Hepatocyte (in vitro differentiated cells): ENCODE results near the gene STXBP4. TPM values are rescaled to one million over a fixed set of nuclear protein-coding genes. Genes with fewer than 3 reads are reported as not detected.

Experiments
- DNase-seq: peaks from one replicate; pipeline ENCODE4 v3.0.0-alpha.2; 2016; ENCODE audit warnings: low spot score
- H2AFZ ChIP-seq: fragments of 200-600 bp; sonication (generic); 2 replicates; pipeline ENCODE4 v1.6.0; 2016; ENCODE audit warnings: antibody characterized with exemption, mild to moderate bottlenecking
- H3K27ac ChIP-seq: fragments of 200-600 bp; sonication (generic); 2 replicates; pipeline ENCODE4 v1.5.1; 2016; ENCODE audit warnings: mild to moderate bottlenecking
- H3K27me3 ChIP-seq: fragments of 200-600 bp; sonication (generic); 2 replicates; pipeline ENCODE4 v1.6.1; 2016
- H3K36me3 ChIP-seq: fragments of 200-600 bp; sonication (generic); replicated peaks from 2 replicates; pipeline ENCODE4 v1.5.1; 2016; ENCODE audit warnings: low read depth; ENCODE audit not compliant: insufficient read depth
- H3K4me1 ChIP-seq: fragments of 200-600 bp; sonication (generic); 2 replicates; pipeline ENCODE4 v1.5.1; 2016; ENCODE audit warnings: mild to moderate bottlenecking, moderate library complexity; ENCODE audit not compliant: insufficient read depth
- H3K4me2 ChIP-seq: fragments of 200-600 bp; sonication (generic); 2 replicates; pipeline ENCODE4 v1.6.0; 2016
- H3K4me3 ChIP-seq: fragments of 200-600 bp; sonication (generic); 2 replicates; pipeline ENCODE4 v1.5.1; 2016; ENCODE audit warnings: mild to moderate bottlenecking
- H3K79me2 ChIP-seq: fragments of 200-600 bp; sonication (generic); 2 replicates; pipeline ENCODE4 v1.6.0; 2017; ENCODE audit warnings: mild to moderate bottlenecking
- H3K9me2 ChIP-seq: fragments of 200-600 bp; sonication (generic); replicated peaks from 2 replicates; pipeline ENCODE4 v1.6.0; 2017; ENCODE audit warnings: mild to moderate bottlenecking; ENCODE audit not compliant: insufficient read depth
- H3K9me3 ChIP-seq: fragments of 200-600 bp; sonication (generic); 2 replicates; pipeline ENCODE4 v1.5.1; 2016; ENCODE audit warnings: low read depth, mild to moderate bottlenecking
- H4K20me1 ChIP-seq: fragments of 200-600 bp; sonication (generic); 2 replicates; pipeline ENCODE4 v1.6.0; 2016; ENCODE audit warnings: mild to moderate bottlenecking; ENCODE audit not compliant: insufficient read depth, poor library complexity, severe bottlenecking
- EZH2 ChIP-seq: fragments of 200-600 bp; sonication (generic); IDR thresholded peaks from 2 replicates; pipeline ENCODE4 v1.6.1; 2016; ENCODE audit warnings: antibody characterized with exemption, mild to moderate bottlenecking, borderline replicate concordance
- EZH2phosphoT487 ChIP-seq: fragments of 200-600 bp; sonication (generic); IDR thresholded peaks from one replicate; pipeline ENCODE4 v1.6.1; 2018; ENCODE audit warnings: antibody characterized with exemption, mild to moderate bottlenecking, low read depth, moderate library complexity; ENCODE audit not compliant: unreplicated experiment, severe bottlenecking
- WGBS: methylation state at CpG from one replicate; pipeline ENCODE4 v1.1.6; 2016; ENCODE audit warnings: low lambda C conversion rate; ENCODE audit errors: missing lambda C conversion rate; 5-methylcytosine and 5-hydroxymethylcytosine counted together
- polyA plus RNA-seq: library from polyadenylated mRNA; unstranded; fragments of >200 nt; fragmentation: Nextera tagmentation; extraction: Ambion mirVana; gene quantifications from 2 replicates; pipeline ENCODE4 v1.2.1, GENCODE V29; 2016
- total RNA-seq: library from RNA; depleted of rRNA; stranded (reverse); fragments of >200 nt; gene quantifications from 2 replicates; pipeline ENCODE4 v1.2.3, GENCODE V29; 2014
- TF ChIP-seq, protein P1 (sequence below): fragments of 200-600 bp; sonication (generic); IDR thresholded peaks from 2 replicates; pipeline ENCODE4 v1.5.1; 2016; ENCODE audit warnings: antibody characterized with exemption, mild to moderate bottlenecking; ENCODE audit not compliant: poor library complexity

The STXBP4 gene
- total and polyA plus RNA-seq, 2 experiments from 2014 or later, result 9.0 to 50.1 TPM

DNA sequence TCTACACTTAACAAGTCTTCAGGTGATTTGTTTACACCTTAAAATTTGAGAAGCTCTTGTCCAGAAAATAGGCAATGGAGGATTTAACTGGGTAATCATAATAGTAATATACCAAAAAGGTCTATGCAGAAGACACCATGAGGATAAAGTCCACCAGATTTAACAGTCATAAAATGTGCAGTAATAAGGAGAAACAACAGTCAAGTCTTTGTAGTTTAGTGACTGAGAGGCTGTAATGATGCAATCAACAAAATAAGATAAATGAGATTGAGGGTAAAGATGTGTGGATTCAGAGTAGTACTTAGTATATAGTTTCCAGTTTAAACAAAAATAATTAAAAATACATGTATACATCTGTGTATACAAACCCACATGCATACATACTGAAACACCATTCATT is 91.2 kb downstream of the STXBP4 start:
- Histone ChIP-seq H3K27ac (no peak overlapping the region), H3K4me3 (no peak overlapping the region), H2AFZ (no peak overlapping the region), H3K27me3 (no peaks in the 10 kb centered on the region), H3K9me3 (no peaks in the 10 kb centered on the region), H3K9me2 (no peaks in the 10 kb centered on the region), H3K79me2 (no peaks in the 10 kb centered on the region), H3K36me3 (no peaks in the 10 kb centered on the region), H4K20me1 (no peaks in the 10 kb centered on the region), H3K4me1 (no peaks in the 10 kb centered on the region), H3K4me2 (no peak overlapping the region)
- DNase-seq, result no peak
- TF ChIP-seq, protein P1, sequence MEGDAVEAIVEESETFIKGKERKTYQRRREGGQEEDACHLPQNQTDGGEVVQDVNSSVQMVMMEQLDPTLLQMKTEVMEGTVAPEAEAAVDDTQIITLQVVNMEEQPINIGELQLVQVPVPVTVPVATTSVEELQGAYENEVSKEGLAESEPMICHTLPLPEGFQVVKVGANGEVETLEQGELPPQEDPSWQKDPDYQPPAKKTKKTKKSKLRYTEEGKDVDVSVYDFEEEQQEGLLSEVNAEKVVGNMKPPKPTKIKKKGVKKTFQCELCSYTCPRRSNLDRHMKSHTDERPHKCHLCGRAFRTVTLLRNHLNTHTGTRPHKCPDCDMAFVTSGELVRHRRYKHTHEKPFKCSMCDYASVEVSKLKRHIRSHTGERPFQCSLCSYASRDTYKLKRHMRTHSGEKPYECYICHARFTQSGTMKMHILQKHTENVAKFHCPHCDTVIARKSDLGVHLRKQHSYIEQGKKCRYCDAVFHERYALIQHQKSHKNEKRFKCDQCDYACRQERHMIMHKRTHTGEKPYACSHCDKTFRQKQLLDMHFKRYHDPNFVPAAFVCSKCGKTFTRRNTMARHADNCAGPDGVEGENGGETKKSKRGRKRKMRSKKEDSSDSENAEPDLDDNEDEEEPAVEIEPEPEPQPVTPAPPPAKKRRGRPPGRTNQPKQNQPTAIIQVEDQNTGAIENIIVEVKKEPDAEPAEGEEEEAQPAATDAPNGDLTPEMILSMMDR, result no peak
- no peak for TF ChIP-seq EZH2phosphoT487
- no peak for TF ChIP-seq EZH2

DNA sequence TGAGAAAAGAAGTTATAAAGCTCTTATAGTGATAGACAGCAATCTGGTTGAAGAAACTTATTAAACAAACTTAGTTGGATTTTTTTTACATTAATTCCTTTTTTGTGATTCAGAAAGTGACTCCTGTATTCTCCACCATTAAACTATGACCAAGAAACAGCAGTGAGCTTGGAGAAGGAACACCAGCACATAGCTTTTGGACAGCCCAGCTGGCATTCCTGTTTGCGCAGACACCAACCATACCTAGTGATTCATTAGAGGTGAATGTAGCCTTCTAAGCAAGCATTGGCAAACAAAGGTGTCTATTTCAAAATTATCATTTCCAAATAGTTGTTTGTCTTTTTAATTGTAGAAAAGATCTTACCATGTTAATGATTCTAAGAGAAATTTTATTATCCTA is 94.4 kb downstream of the STXBP4 start:
- Histone ChIP-seq H4K20me1 (no peaks in the 10 kb centered on the region), H3K9me2 (no peaks in the 10 kb centered on the region), H3K36me3 (no peaks in the 10 kb centered on the region), H3K27me3 (no peaks in the 10 kb centered on the region), H3K4me1 (no peaks in the 10 kb centered on the region), H3K9me3 (no peaks in the 10 kb centered on the region), H3K27ac (no peak overlapping the region), H3K4me2 (no peak overlapping the region), H2AFZ (no peak overlapping the region), H3K4me3 (no peak overlapping the region), H3K79me2 (no peaks in the 10 kb centered on the region)
- DNase-seq, result no peak
- 100% methylated on average over 1 of the region's 1 CpG for WGBS
- TF ChIP-seq, protein P1, result no peak
- TF ChIP-seq EZH2phosphoT487, result no peak
- no peak for TF ChIP-seq EZH2

DNA sequence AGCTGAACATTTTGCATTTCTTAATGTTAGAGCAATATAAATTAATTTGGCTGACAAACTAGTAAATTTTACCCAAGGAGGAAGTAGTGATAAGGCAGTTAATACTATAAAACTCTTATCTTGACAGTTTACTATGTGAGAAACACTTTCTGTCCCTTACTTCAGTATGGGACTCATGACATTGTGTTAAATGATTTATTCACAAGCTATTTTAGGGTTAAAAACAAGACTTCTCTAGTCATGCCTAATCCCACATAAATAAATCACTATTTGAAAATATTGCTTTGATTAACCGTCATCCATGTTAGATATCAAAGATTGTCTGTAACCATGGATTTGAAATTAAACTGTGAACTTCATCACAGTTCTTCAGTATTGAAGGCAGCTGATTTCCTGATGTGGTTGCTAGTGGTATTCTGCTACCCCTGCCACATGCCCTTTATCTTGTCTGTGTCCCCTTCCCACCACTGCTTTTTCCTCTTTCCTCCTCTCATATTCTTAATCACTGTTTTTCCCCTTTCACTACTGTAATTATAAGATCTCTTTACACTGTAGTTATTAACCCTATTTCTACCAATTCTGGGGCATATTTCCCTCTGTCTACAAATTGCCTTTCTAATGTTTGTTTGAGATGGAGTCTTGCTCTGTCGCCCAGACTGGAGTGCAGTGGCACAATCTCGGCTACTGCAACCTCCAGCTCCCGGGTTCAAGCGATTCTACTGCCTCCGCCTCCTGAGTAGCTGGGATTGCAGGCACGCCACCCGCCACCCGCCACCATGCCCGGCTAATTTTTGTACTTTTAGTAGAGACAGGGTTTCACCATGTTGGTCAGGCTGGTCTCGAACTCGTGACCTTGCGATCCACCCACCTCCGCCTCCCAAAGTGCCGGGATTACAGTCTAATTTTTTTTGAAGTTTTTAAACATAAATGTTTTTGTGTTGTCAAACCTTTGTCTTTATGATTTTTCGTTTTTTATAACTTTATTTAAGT is 95.6 kb downstream of the STXBP4 start:
- H2AFZ ChIP-seq, result no peak overlapping the region
- H3K9me2 ChIP-seq, result no peaks in the 10 kb centered on the region
- H3K9me3 ChIP-seq, result no peaks in the 10 kb centered on the region
- no peak overlapping the region for H3K27ac ChIP-seq
- no peaks in the 10 kb centered on the region for H3K36me3 ChIP-seq
- no peaks in the 10 kb centered on the region for H3K79me2 ChIP-seq
- DNase-seq, result no peak
- no peak overlapping the region for H3K4me2 ChIP-seq
- no peaks in the 10 kb centered on the region for H3K27me3 ChIP-seq
- 93% methylated on average over 16 of the region's 16 CpGs for WGBS
- no peaks in the 10 kb centered on the region for H4K20me1 ChIP-seq
- no peaks in the 10 kb centered on the region for H3K4me1 ChIP-seq
- TF ChIP-seq EZH2phosphoT487, result no peak
- TF ChIP-seq, protein P1, result no peak
- TF ChIP-seq EZH2, result no peak
- H3K4me3 ChIP-seq, result no peak overlapping the region
